ENCODE measurements around the gene KLF15. TPM values are rescaled to one million over a fixed set of nuclear protein-coding genes. Genes with fewer than 3 reads are reported as not detected.

KLF15 gene
- total and polyA plus RNA-seq, 4 experiments from 2014 or later: 0.67 to 0.72 TPM; not detected in 2

DNA sequence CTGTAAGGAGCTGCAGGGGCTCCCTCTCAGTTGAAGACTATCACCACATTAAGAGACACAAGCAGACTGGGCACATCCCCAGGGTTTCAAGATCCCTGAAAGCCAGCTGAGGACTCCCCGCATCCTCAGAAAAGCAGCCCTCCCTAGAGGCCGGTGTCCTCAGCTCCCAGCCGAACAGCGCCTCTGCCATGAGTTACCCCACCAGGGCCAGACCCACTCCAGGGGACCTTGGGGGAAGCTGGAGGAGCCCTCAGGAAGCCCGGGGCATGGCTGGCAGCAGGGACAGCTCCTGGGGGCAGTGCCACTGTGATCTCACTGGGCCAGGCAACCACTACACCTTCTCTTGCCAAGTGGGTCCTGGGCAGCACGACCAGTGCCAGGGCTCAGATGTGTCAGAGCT is 8.1 kb downstream of the KLF15 start:
- Mint-ChIP-seq H3K27me3 (peaks cover 0 to 4% of the 10 kb centered on the region in 2 donors), H3K9me3 (no peaks in the 10 kb centered on the region), H3K4me1 (no peaks in the 10 kb centered on the region), H3K27ac (no peak overlapping the region), H3K36me3 (no peaks in the 10 kb centered on the region), H3K4me3 (no peak overlapping the region)
- CTCF ChIA-PET (ENCODE audit: partially characterized antibody): interaction anchor here (1.3 kb wide), 1 partner anchor 9 kb away, joined by 3 read pairs; the partner anchor contains the start of gene KLF15
- no peak for DNase-seq
- no peaks in the 10 kb centered on the region for H3K4me1 ChIP-seq (ENCODE audit: insufficient read depth, low read length)
- intact Hi-C loops (cut with micrococcal nuclease): no loop called here
- POLR2A ChIA-PET (ENCODE audit: partially characterized antibody): no interaction called here
- H3K27me3 ChIP-seq (ENCODE audit: insufficient read depth, low read length): no peaks in the 10 kb centered on the region
- H3K4me3 ChIP-seq (ENCODE audit: low read length in 2 of 2): no peak overlapping the region
- no peaks in the 10 kb centered on the region for H3K36me3 ChIP-seq (ENCODE audit: insufficient read depth, low read length)
- no peaks in the 10 kb centered on the region for H3K9me3 ChIP-seq (ENCODE audit: control insufficient read depth in 1 of 2, low read length in 2 of 2)
- H3K27ac ChIP-seq (ENCODE audit: low read depth, low read length): no peak overlapping the region

- POLR2A ChIA-PET (ENCODE audit: partially characterized antibody): no interaction called here
- no peak for DNase-seq
- Mint-ChIP-seq H3K4me3 (no peak overlapping the region), H3K9me3 (no peaks in the 10 kb centered on the region), H3K36me3 (no peaks in the 10 kb centered on the region), H3K27me3 (peaks cover 0 to 4% of the 10 kb centered on the region in 2 donors), H3K4me1 (no peaks in the 10 kb centered on the region), H3K27ac (no peak overlapping the region)
- H3K27me3 ChIP-seq (ENCODE audit: insufficient read depth, low read length): no peaks in the 10 kb centered on the region
- CTCF ChIA-PET (ENCODE audit: partially characterized antibody): interaction anchor here (1.3 kb wide), 1 partner anchor 9 kb away, joined by 3 read pairs; the partner anchor contains the start of gene KLF15
- H3K27ac ChIP-seq (ENCODE audit: low read depth, low read length): no peak overlapping the region
- intact Hi-C loops (cut with micrococcal nuclease): no loop called here
- no peaks in the 10 kb centered on the region for H3K4me1 ChIP-seq (ENCODE audit: insufficient read depth, low read length)
- no peaks in the 10 kb centered on the region for H3K9me3 ChIP-seq (ENCODE audit: control insufficient read depth in 1 of 2, low read length in 2 of 2)
- no peaks in the 10 kb centered on the region for H3K36me3 ChIP-seq (ENCODE audit: insufficient read depth, low read length)
- H3K4me3 ChIP-seq (ENCODE audit: low read length in 2 of 2): no peak overlapping the region
Measured at GRCh38 chr3:126348308-126348920, 8.8 kb downstream of the KLF15 start.

DNA sequence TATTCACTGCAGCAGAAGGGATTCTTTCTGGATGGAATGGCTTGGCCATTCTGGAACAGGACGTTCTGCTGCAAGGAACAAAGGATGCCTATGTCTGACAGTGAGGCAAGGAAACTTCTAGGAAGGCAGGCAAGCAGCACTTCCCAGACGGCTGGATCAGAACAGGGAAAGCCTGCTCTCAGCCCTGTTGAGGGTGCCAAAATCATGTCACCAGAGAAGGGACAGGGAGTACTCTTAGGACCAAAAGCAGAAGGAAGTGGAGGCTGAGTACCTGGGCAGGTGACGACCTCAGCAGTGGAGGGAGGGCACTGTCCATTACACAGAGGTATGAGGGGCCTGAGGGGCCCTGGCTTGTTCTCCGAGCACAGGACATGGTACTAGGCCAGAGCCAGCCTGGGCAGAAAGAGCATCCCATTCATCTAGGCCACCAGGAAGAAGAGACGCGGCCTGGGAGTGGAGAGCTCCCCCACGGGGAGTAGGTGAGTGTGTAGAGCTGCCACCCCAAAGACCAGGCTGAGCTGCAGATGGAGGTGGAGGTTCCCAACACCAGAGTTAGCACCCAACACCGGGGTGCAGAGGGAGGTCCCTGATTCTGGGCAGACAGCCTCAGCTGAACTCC is 9.6 kb downstream of the KLF15 start:
- POLR2A ChIA-PET (ENCODE audit: partially characterized antibody): no interaction called here
- no peak for DNase-seq
- Histone ChIP-seq H3K36me3 (ENCODE audit: insufficient read depth, low read length) (no peaks in the 10 kb centered on the region), H3K4me3 (ENCODE audit: low read length in 2 of 2) (no peak overlapping the region), H3K27me3 (ENCODE audit: insufficient read depth, low read length) (no peaks in the 10 kb centered on the region), H3K4me1 (ENCODE audit: insufficient read depth, low read length) (no peaks in the 10 kb centered on the region), H3K9me3 (ENCODE audit: control insufficient read depth in 1 of 2, low read length in 2 of 2) (no peaks in the 10 kb centered on the region), H3K27ac (ENCODE audit: low read depth, low read length) (no peak overlapping the region)
- intact Hi-C loops (cut with micrococcal nuclease): no loop called here
- no peak overlapping the region for H3K4me3 Mint-ChIP-seq
- H3K27ac Mint-ChIP-seq: no peak overlapping the region
- CTCF ChIA-PET (ENCODE audit: partially characterized antibody): interaction anchor here (1.3 kb wide), 1 partner anchor 10 kb away, joined by 3 read pairs; the partner anchor contains the start of gene KLF15
- H3K9me3 Mint-ChIP-seq: no peaks in the 10 kb centered on the region
- H3K27me3 Mint-ChIP-seq: peaks cover 0 to 4% of the 10 kb centered on the region in 2 donors
- no peaks in the 10 kb centered on the region for H3K36me3 Mint-ChIP-seq
- no peaks in the 10 kb centered on the region for H3K4me1 Mint-ChIP-seq

- H3K36me3 ChIP-seq (ENCODE audit: insufficient read depth, low read length): no peaks in the 10 kb centered on the region
- intact Hi-C loops (cut with micrococcal nuclease): no loop called here
- no peak for DNase-seq
- Mint-ChIP-seq H3K27me3 (peaks cover 0 to 4% of the 10 kb centered on the region in 2 donors), H3K36me3 (no peaks in the 10 kb centered on the region), H3K4me1 (no peaks in the 10 kb centered on the region), H3K27ac (no peak overlapping the region), H3K4me3 (no peak overlapping the region), H3K9me3 (no peaks in the 10 kb centered on the region)
- no peak overlapping the region for H3K4me3 ChIP-seq (ENCODE audit: low read length in 2 of 2)
- ChIA-PET CTCF (ENCODE audit: partially characterized antibody) (no interaction called here), POLR2A (ENCODE audit: partially characterized antibody) (no interaction called here)
- no peaks in the 10 kb centered on the region for H3K9me3 ChIP-seq (ENCODE audit: control insufficient read depth in 1 of 2, low read length in 2 of 2)
- no peaks in the 10 kb centered on the region for H3K4me1 ChIP-seq (ENCODE audit: insufficient read depth, low read length)
- H3K27me3 ChIP-seq (ENCODE audit: insufficient read depth, low read length): no peaks in the 10 kb centered on the region
- H3K27ac ChIP-seq (ENCODE audit: low read depth, low read length): no peak overlapping the region
Measured at GRCh38 chr3:126346466-126346865, 10.7 kb downstream of the KLF15 start.

DNA sequence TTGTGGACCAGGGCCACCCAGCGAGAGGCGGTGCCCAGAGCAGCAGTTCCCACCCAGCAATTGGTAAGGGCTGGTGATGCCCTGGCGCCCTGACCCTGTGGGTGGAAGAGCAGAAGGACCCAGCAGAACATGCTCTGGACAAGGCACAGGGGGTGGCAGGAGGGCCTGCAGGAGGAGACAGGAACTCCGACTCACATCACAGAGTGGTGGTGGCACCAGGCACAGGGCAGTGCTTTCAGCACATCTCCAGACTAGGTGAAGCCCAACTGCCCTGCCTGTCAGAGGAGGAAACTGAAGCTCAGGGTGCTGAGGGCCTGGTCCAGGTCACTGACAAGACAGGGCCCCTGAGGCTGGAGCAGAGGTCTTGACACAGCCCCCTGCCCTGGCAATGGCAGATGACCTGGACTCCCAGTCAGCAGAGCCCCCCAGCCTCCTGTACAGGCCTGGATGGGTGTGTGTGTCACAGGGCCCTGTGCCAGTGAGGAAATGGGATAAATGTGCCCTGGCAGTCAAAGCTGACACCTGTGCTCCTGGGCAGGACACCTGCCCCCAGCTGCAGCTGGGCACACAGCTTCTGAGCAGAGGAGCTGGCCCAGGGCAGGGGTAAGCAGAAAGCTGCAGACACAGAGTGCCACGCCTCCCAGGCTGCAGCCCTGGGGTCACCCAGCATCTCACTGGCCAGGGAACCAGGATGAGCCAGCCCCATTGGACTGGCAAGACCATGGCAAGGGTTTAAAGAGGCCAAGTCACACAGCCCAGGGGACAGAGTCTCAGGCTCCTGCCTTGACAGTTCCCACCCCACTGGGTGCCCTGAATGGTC is 11.4 kb downstream of the KLF15 start:
- Histone ChIP-seq H3K4me1 (ENCODE audit: insufficient read depth, low read length) (no peaks in the 10 kb centered on the region), H3K27ac (ENCODE audit: low read depth, low read length) (no peak overlapping the region), H3K27me3 (ENCODE audit: insufficient read depth, low read length) (no peaks in the 10 kb centered on the region), H3K4me3 (ENCODE audit: low read length in 2 of 2) (no peak overlapping the region), H3K36me3 (ENCODE audit: insufficient read depth, low read length) (no peaks in the 10 kb centered on the region), H3K9me3 (ENCODE audit: control insufficient read depth in 1 of 2, low read length in 2 of 2) (no peaks in the 10 kb centered on the region)
- ChIA-PET POLR2A (ENCODE audit: partially characterized antibody) (no interaction called here), CTCF (ENCODE audit: partially characterized antibody) (no interaction called here)
- no peak overlapping the region for H3K27ac Mint-ChIP-seq
- no peaks in the 10 kb centered on the region for H3K4me1 Mint-ChIP-seq
- peaks cover 2 to 7% of the 10 kb centered on the region in 2 donors for H3K27me3 Mint-ChIP-seq
- no peaks in the 10 kb centered on the region for H3K9me3 Mint-ChIP-seq
- intact Hi-C loops (cut with micrococcal nuclease): no loop called here
- no peak for DNase-seq
- no peak overlapping the region for H3K4me3 Mint-ChIP-seq
- no peaks in the 10 kb centered on the region for H3K36me3 Mint-ChIP-seq

- intact Hi-C loops (cut with micrococcal nuclease): no loop called here
- Histone ChIP-seq H3K36me3 (ENCODE audit: insufficient read depth, low read length) (no peaks in the 10 kb centered on the region), H3K4me1 (ENCODE audit: insufficient read depth, low read length) (no peaks in the 10 kb centered on the region), H3K27me3 (ENCODE audit: insufficient read depth, low read length) (no peaks in the 10 kb centered on the region), H3K9me3 (ENCODE audit: control insufficient read depth in 1 of 2, low read length in 2 of 2) (no peaks in the 10 kb centered on the region), H3K4me3 (ENCODE audit: low read length in 2 of 2) (no peak overlapping the region), H3K27ac (ENCODE audit: low read depth, low read length) (no peak overlapping the region)
- Mint-ChIP-seq H3K9me3 (no peaks in the 10 kb centered on the region), H3K27ac (no peak overlapping the region), H3K4me1 (no peaks in the 10 kb centered on the region), H3K4me3 (no peak overlapping the region), H3K36me3 (no peaks in the 10 kb centered on the region), H3K27me3 (peaks cover 2 to 4% of the 10 kb centered on the region in 2 donors)
- POLR2A ChIA-PET (ENCODE audit: partially characterized antibody): no interaction called here
- CTCF ChIA-PET (ENCODE audit: partially characterized antibody): no interaction called here
- no peak for DNase-seq
Measured at GRCh38 chr3:126345231-126345630, 12.0 kb downstream of the KLF15 start.

DNA sequence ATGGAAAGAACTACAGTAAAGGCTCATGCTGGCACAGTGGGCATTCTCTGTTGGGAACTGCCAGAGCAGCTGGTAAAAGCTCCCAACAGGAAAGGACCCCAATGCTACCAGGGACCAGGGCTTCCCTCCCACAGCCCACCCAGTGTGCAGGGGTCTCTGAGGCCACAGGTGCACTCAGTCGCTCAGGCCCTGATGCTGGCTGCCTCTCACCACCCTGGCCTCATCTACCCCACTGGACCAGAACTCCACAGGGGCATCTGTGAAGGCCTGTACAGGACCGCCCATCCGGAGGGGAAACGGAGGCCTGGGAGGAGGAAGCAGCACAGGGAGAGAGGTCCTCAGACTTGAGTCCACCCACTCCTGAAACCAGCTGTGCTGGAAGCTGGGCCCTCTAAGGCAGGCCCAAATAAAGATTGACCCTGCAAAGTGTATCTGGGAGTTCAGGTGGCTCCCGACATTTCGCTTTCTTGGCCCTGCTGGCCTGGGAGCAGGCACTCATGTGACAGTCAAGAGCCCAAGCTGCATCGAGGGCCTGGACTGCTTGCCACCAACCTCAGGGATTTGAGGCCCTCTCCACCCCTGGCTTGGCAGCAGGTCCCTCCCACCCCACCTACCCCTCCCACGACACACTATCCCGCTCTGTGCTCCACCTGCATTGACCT is 12.7 kb downstream of the KLF15 start:
- Mint-ChIP-seq H3K27me3 (peaks cover 2 to 4% of the 10 kb centered on the region in 2 donors), H3K27ac (no peak overlapping the region), H3K4me1 (no peaks in the 10 kb centered on the region), H3K4me3 (no peak overlapping the region), H3K36me3 (no peaks in the 10 kb centered on the region), H3K9me3 (no peaks in the 10 kb centered on the region)
- intact Hi-C loops (cut with micrococcal nuclease): no loop called here
- no peak for DNase-seq
- Histone ChIP-seq H3K27ac (ENCODE audit: low read depth, low read length) (no peak overlapping the region), H3K4me1 (ENCODE audit: insufficient read depth, low read length) (no peaks in the 10 kb centered on the region), H3K27me3 (ENCODE audit: insufficient read depth, low read length) (no peaks in the 10 kb centered on the region), H3K36me3 (ENCODE audit: insufficient read depth, low read length) (no peaks in the 10 kb centered on the region), H3K9me3 (ENCODE audit: control insufficient read depth in 1 of 2, low read length in 2 of 2) (no peaks in the 10 kb centered on the region), H3K4me3 (ENCODE audit: low read length in 2 of 2) (no peak overlapping the region)
- POLR2A ChIA-PET (ENCODE audit: partially characterized antibody): no interaction called here
- CTCF ChIA-PET (ENCODE audit: partially characterized antibody): no interaction called here

Measured in CD4-positive, alpha-beta memory T cell (primary cell).